Measurements from ENCODE around the gene ATOSA.

GRCh38 chr15:52658955-52659354, 20.2 kb downstream of the ATOSA start:
- TF ChIP-seq CTCF (IDR thresholded peaks at IDR 0.05) (no peak), E2F1 (CRISPR knock-in tag; IDR thresholded peaks at IDR 0.05) (no peak), NFE2L1 (CRISPR knock-in tag; IDR thresholded peaks at IDR 0.05) (no peak), TEAD1 (CRISPR knock-in tag; IDR thresholded peaks at IDR 0.05) (no peak), TCF7 (CRISPR knock-in tag; IDR thresholded peaks at IDR 0.05; ENCODE audit: low read depth) (no peak), USF2 (CRISPR knock-in tag; IDR thresholded peaks at IDR 0.05) (no peak), KAT7 (CRISPR knock-in tag; IDR thresholded peaks at IDR 0.05; ENCODE audit: borderline replicate concordance) (no peak), HMGA2 (CRISPR knock-in tag; IDR thresholded peaks at IDR 0.05) (no peak), JUN (CRISPR knock-in tag; IDR thresholded peaks at IDR 0.05) (no peak)
